ENCODE data around the gene SPATA3.
"Not testable (repeated sequence)": the region's sequence is repeated elsewhere in the genome, so short reads cannot be mapped to it uniquely, and the experiment has no call there.

The SPATA3 gene

GRCh38 chr2:231012463-231012862, 16.5 kb downstream of the SPATA3 start:
- no peak for ATAC-seq (replicated peaks)
- H3K27me3 Mint-ChIP-seq, result peaks cover 30 to 41% of the 10 kb centered on the region in 2 donors

GRCh38 chr2:231013820-231014219, 17.9 kb downstream of the SPATA3 start:
- Mint-ChIP-seq H3K27ac (no peak overlapping the region), H3K27me3 (peaks cover 35 to 43% of the 10 kb centered on the region in 2 donors), H3K9me3 (no peaks in the 10 kb centered on the region), H3K4me3 (no peak overlapping the region), H3K36me3 (no peaks in the 10 kb centered on the region), H3K4me1 (no peaks in the 10 kb centered on the region)
- ATAC-seq (replicated peaks) (no peak), DNase-seq (no peak)

More at GRCh38 chr2:231012463-231012862, 16.5 kb downstream of the SPATA3 start:
- no peaks in the 10 kb centered on the region for H3K4me1 Mint-ChIP-seq
- no peaks in the 10 kb centered on the region for H3K36me3 Mint-ChIP-seq
- DNase-seq, result no peak
- H3K4me3 Mint-ChIP-seq, result no peak overlapping the region
- H3K27ac Mint-ChIP-seq, result no peak overlapping the region
- H3K9me3 Mint-ChIP-seq, result no peaks in the 10 kb centered on the region

- Mint-ChIP-seq H3K4me1 (no peaks in the 10 kb centered on the region), H3K9me3 (no peaks in the 10 kb centered on the region), H3K27me3 (peaks cover 45 to 50% of the 10 kb centered on the region in 2 donors), H3K4me3 (no peak overlapping the region), H3K27ac (no peak overlapping the region), H3K36me3 (peaks cover 0 to 4% of the 10 kb centered on the region in 2 donors)
- DNase-seq, result no peak
- no peak for ATAC-seq (replicated peaks)
Measured at GRCh38 chr2:231015478-231015877, 19.6 kb downstream of the SPATA3 start.

GRCh38 chr2:231015926-231016325, 20.0 kb downstream of the SPATA3 start:
- DNase-seq (no peak), ATAC-seq (replicated peaks) (no peak)
- no peak overlapping the region for H3K4me3 Mint-ChIP-seq
- peaks cover 0 to 4% of the 10 kb centered on the region in 2 donors for H3K36me3 Mint-ChIP-seq
- H3K4me1 Mint-ChIP-seq, result no peaks in the 10 kb centered on the region
- H3K27ac Mint-ChIP-seq, result no peak overlapping the region
- H3K9me3 Mint-ChIP-seq, result no peaks in the 10 kb centered on the region
- peaks cover 45 to 50% of the 10 kb centered on the region in 2 donors for H3K27me3 Mint-ChIP-seq

GRCh38 chr2:231016566-231017230, 20.8 kb downstream of the SPATA3 start:
- H3K9me3 Mint-ChIP-seq, result no peaks in the 10 kb centered on the region
- no peak overlapping the region for H3K4me3 Mint-ChIP-seq
- H3K36me3 Mint-ChIP-seq, result peaks cover 0 to 4% of the 10 kb centered on the region in 2 donors
- no peak for DNase-seq
- H3K27ac Mint-ChIP-seq, result no peak overlapping the region
- H3K27me3 Mint-ChIP-seq, result peaks cover 39 to 52% of the 10 kb centered on the region in 2 donors
- no peaks in the 10 kb centered on the region for H3K4me1 Mint-ChIP-seq
- no peak for ATAC-seq (replicated peaks)

- Mint-ChIP-seq H3K27ac (no peak overlapping the region), H3K4me1 (no peaks in the 10 kb centered on the region)
- no peak for DNase-seq
Measured at GRCh38 chr2:231017231-231017598, 21.3 kb downstream of the SPATA3 start.

GRCh38 chr2:231018184-231018583, 22.3 kb downstream of the SPATA3 start:
- Mint-ChIP-seq H3K27ac (no peak overlapping the region), H3K9me3 (no peaks in the 10 kb centered on the region), H3K36me3 (peaks cover 0 to 4% of the 10 kb centered on the region in 2 donors), H3K4me1 (no peaks in the 10 kb centered on the region), H3K27me3 (peaks cover 31 to 37% of the 10 kb centered on the region in 2 donors), H3K4me3 (no peak overlapping the region)
- DNase-seq (no peak), ATAC-seq (replicated peaks) (no peak)

More at GRCh38 chr2:231017231-231017598, 21.3 kb downstream of the SPATA3 start:
- peaks cover 0 to 4% of the 10 kb centered on the region in 2 donors for H3K36me3 Mint-ChIP-seq
- peaks cover 35 to 47% of the 10 kb centered on the region in 2 donors for H3K27me3 Mint-ChIP-seq
- H3K4me3 Mint-ChIP-seq, result no peak overlapping the region
- no peaks in the 10 kb centered on the region for H3K9me3 Mint-ChIP-seq
- ATAC-seq (replicated peaks), result no peak

- not testable (repeated sequence) for H3K4me3 Mint-ChIP-seq; DNase-seq; H3K9me3 Mint-ChIP-seq; ATAC-seq (replicated peaks); H3K36me3 Mint-ChIP-seq; H3K4me1 Mint-ChIP-seq; H3K27ac Mint-ChIP-seq
- peaks cover 7 to 31% of the 10 kb centered on the region in 2 donors for H3K27me3 Mint-ChIP-seq
Measured at GRCh38 chr2:231025059-231025458, 29.1 kb downstream of the SPATA3 start.

- Mint-ChIP-seq H3K9me3 (no peaks in the 10 kb centered on the region), H3K4me1 (peaks cover 1 to 3% of the 10 kb centered on the region in 2 donors), H3K27ac (no peak overlapping the region), H3K36me3 (no peaks in the 10 kb centered on the region), H3K4me3 (no peak overlapping the region), H3K27me3 (peaks cover 3 to 27% of the 10 kb centered on the region in 2 donors)
- DNase-seq (no peak), ATAC-seq (replicated peaks) (no peak)
Measured at GRCh38 chr2:231028889-231029288, 33.0 kb downstream of the SPATA3 start.

GRCh38 chr2:231029563-231029962, 33.6 kb downstream of the SPATA3 start:
- Mint-ChIP-seq H3K4me3 (no peak overlapping the region), H3K27me3 (peaks cover 3 to 27% of the 10 kb centered on the region in 2 donors), H3K27ac (no peak overlapping the region), H3K36me3 (no peaks in the 10 kb centered on the region), H3K4me1 (peaks cover 6 to 8% of the 10 kb centered on the region in 2 donors), H3K9me3 (no peaks in the 10 kb centered on the region)
- no peak for DNase-seq
- no peak for ATAC-seq (replicated peaks)

GRCh38 chr2:231030725-231031124, 34.8 kb downstream of the SPATA3 start:
- Mint-ChIP-seq H3K27me3 (peaks cover 4 to 25% of the 10 kb centered on the region in 2 donors), H3K4me1 (peaks cover 6 to 16% of the 10 kb centered on the region in 2 donors), H3K4me3 (no peak overlapping the region), H3K9me3 (no peaks in the 10 kb centered on the region), H3K36me3 (no peaks in the 10 kb centered on the region), H3K27ac (no peak overlapping the region)
- ATAC-seq (replicated peaks) (no peak), DNase-seq (no peak)

GRCh38 chr2:231032575-231033140, 36.7 kb downstream of the SPATA3 start:
- Mint-ChIP-seq H3K27ac (no peak overlapping the region), H3K4me3 (no peak overlapping the region)
- no peak for ATAC-seq (replicated peaks)

GRCh38 chr2:231033147-231034132, 37.5 kb downstream of the SPATA3 start:
- H3K4me1 Mint-ChIP-seq, result peaks cover 10 to 18% of the 10 kb centered on the region in 2 donors
- DNase-seq, result no peak
- ATAC-seq (replicated peaks), result no peak
- H3K9me3 Mint-ChIP-seq, result no peaks in the 10 kb centered on the region
- H3K36me3 Mint-ChIP-seq, result no peaks in the 10 kb centered on the region
- H3K27me3 Mint-ChIP-seq, result peaks cover 18 to 43% of the 10 kb centered on the region in 2 donors
- no peak overlapping the region for H3K27ac Mint-ChIP-seq
- H3K4me3 Mint-ChIP-seq, result no peak overlapping the region

More at GRCh38 chr2:231032575-231033140, 36.7 kb downstream of the SPATA3 start:
- H3K9me3 Mint-ChIP-seq, result no peaks in the 10 kb centered on the region
- DNase-seq, result no peak
- no peaks in the 10 kb centered on the region for H3K36me3 Mint-ChIP-seq
- H3K4me1 Mint-ChIP-seq, result peaks cover 6 to 16% of the 10 kb centered on the region in 2 donors
- H3K27me3 Mint-ChIP-seq, result peaks cover 14 to 38% of the 10 kb centered on the region in 2 donors

GRCh38 chr2:231034291-231034882, 38.5 kb downstream of the SPATA3 start:
- H3K27me3 Mint-ChIP-seq, result peaks cover 26 to 53% of the 10 kb centered on the region in 2 donors
- DNase-seq (peak; percentile 7), ATAC-seq (replicated peaks) (peak; percentile 84 to 91)
- peaks cover 10 to 21% of the 10 kb centered on the region in 2 donors for H3K4me1 Mint-ChIP-seq
- no peaks in the 10 kb centered on the region for H3K36me3 Mint-ChIP-seq
- H3K9me3 Mint-ChIP-seq, result no peaks in the 10 kb centered on the region
- no peak overlapping the region for H3K4me3 Mint-ChIP-seq
- H3K27ac Mint-ChIP-seq, result no peak overlapping the region
